ENCODE measurements around the gene ATP5PD.
"Not testable (repeated sequence)": the region's sequence is repeated elsewhere in the genome, so short reads cannot be mapped to it uniquely, and the experiment has no call there.

Gene ATP5PD

GRCh38 chr17:75073618-75074047 lies 26.9 kb upstream of the ATP5PD start:
- no peak overlapping the region for H3K9ac ChIP-seq (ENCODE audit: low read depth, low read length)
- H3K36me3 ChIP-seq (ENCODE audit: insufficient read depth, low read depth, low read length) = no peaks in the 10 kb centered on the region
- no peak overlapping the region for H3K4me3 ChIP-seq (ENCODE audit: low read length)
- peaks cover 9% of the 10 kb centered on the region; the same call in 1 of the 2 replicates for H3K4me1 ChIP-seq (ENCODE audit: insufficient read depth, low read length)
- no peaks in the 10 kb centered on the region for H3K9me3 ChIP-seq (ENCODE audit: insufficient read depth, low read depth, low read length)
- no peak overlapping the region for H3K27ac ChIP-seq (ENCODE audit: low read length)
- no peaks in the 10 kb centered on the region for H3K27me3 ChIP-seq (ENCODE audit: insufficient read depth, low read length)

GRCh38 chr17:75072909-75073308 lies 26.1 kb upstream of the ATP5PD start:
- H3K36me3 ChIP-seq (ENCODE audit: insufficient read depth, low read depth, low read length); H3K27me3 ChIP-seq (ENCODE audit: insufficient read depth, low read length); H3K4me1 ChIP-seq (ENCODE audit: insufficient read depth, low read length); H3K4me3 ChIP-seq (ENCODE audit: low read length); H3K27ac ChIP-seq (ENCODE audit: low read length); H3K9me3 ChIP-seq (ENCODE audit: insufficient read depth, low read depth, low read length); H3K9ac ChIP-seq (ENCODE audit: low read depth, low read length): not testable (repeated sequence)

GRCh38 chr17:75071478-75072271 lies 24.9 kb upstream of the ATP5PD start:
- H3K27me3 ChIP-seq (ENCODE audit: insufficient read depth, low read length); H3K4me1 ChIP-seq (ENCODE audit: insufficient read depth, low read length); H3K36me3 ChIP-seq (ENCODE audit: insufficient read depth, low read depth, low read length); H3K4me3 ChIP-seq (ENCODE audit: low read length); H3K9me3 ChIP-seq (ENCODE audit: insufficient read depth, low read depth, low read length); H3K27ac ChIP-seq (ENCODE audit: low read length); H3K9ac ChIP-seq (ENCODE audit: low read depth, low read length): not testable (repeated sequence)

GRCh38 chr17:75069783-75070182 lies 23.0 kb upstream of the ATP5PD start:
- Histone ChIP-seq H3K4me1 (ENCODE audit: insufficient read depth, low read length) (no peaks in the 10 kb centered on the region), H3K27ac (ENCODE audit: low read length) (no peak overlapping the region), H3K27me3 (ENCODE audit: insufficient read depth, low read length) (no peaks in the 10 kb centered on the region), H3K36me3 (ENCODE audit: insufficient read depth, low read depth, low read length) (peaks cover 5% of the 10 kb centered on the region), H3K9ac (ENCODE audit: low read depth, low read length) (no peak overlapping the region), H3K9me3 (ENCODE audit: insufficient read depth, low read depth, low read length) (no peaks in the 10 kb centered on the region), H3K4me3 (ENCODE audit: low read length) (no peak overlapping the region)

GRCh38 chr17:75068750-75069149 lies 22.0 kb upstream of the ATP5PD start:
- H3K4me1 ChIP-seq (ENCODE audit: insufficient read depth, low read length) = no peaks in the 10 kb centered on the region

GRCh38 chr17:75067856-75068255 lies 21.1 kb upstream of the ATP5PD start:
- Histone ChIP-seq H3K27ac (ENCODE audit: low read length) (no peak overlapping the region), H3K27me3 (ENCODE audit: insufficient read depth, low read length) (no peaks in the 10 kb centered on the region), H3K4me3 (ENCODE audit: low read length) (no peak overlapping the region), H3K9ac (ENCODE audit: low read depth, low read length) (no peak overlapping the region), H3K36me3 (ENCODE audit: insufficient read depth, low read depth, low read length) (peaks cover 24% of the 10 kb centered on the region), H3K4me1 (ENCODE audit: insufficient read depth, low read length) (no peaks in the 10 kb centered on the region), H3K9me3 (ENCODE audit: insufficient read depth, low read depth, low read length) (no peaks in the 10 kb centered on the region)

More at GRCh38 chr17:75068750-75069149, 22.0 kb upstream of the ATP5PD start:
- Histone ChIP-seq H3K9ac (ENCODE audit: low read depth, low read length) (no peak overlapping the region), H3K27me3 (ENCODE audit: insufficient read depth, low read length) (no peaks in the 10 kb centered on the region), H3K36me3 (ENCODE audit: insufficient read depth, low read depth, low read length) (peaks cover 15% of the 10 kb centered on the region), H3K4me3 (ENCODE audit: low read length) (no peak overlapping the region), H3K9me3 (ENCODE audit: insufficient read depth, low read depth, low read length) (no peaks in the 10 kb centered on the region), H3K27ac (ENCODE audit: low read length) (no peak overlapping the region)

- Histone ChIP-seq H3K9me3 (ENCODE audit: insufficient read depth, low read depth, low read length) (no peaks in the 10 kb centered on the region), H3K9ac (ENCODE audit: low read depth, low read length) (no peak overlapping the region), H3K36me3 (ENCODE audit: insufficient read depth, low read depth, low read length) (peaks cover 46% of the 10 kb centered on the region), H3K27me3 (ENCODE audit: insufficient read depth, low read length) (no peaks in the 10 kb centered on the region), H3K4me3 (ENCODE audit: low read length) (no peak overlapping the region), H3K4me1 (ENCODE audit: insufficient read depth, low read length) (no peaks in the 10 kb centered on the region), H3K27ac (ENCODE audit: low read length) (no peak overlapping the region)
Observed at GRCh38 chr17:75065562-75066151, 18.9 kb upstream of the ATP5PD start.

- Histone ChIP-seq H3K36me3 (ENCODE audit: insufficient read depth, low read depth, low read length) (peaks cover 52% of the 10 kb centered on the region), H3K9ac (ENCODE audit: low read depth, low read length) (no peak overlapping the region), H3K4me1 (ENCODE audit: insufficient read depth, low read length) (no peaks in the 10 kb centered on the region), H3K4me3 (ENCODE audit: low read length) (no peak overlapping the region), H3K27me3 (ENCODE audit: insufficient read depth, low read length) (no peaks in the 10 kb centered on the region), H3K27ac (ENCODE audit: low read length) (no peak overlapping the region), H3K9me3 (ENCODE audit: insufficient read depth, low read depth, low read length) (no peaks in the 10 kb centered on the region)
Observed at GRCh38 chr17:75064867-75065561, 18.2 kb upstream of the ATP5PD start.

GRCh38 chr17:75064460-75064859 lies 17.7 kb upstream of the ATP5PD start:
- Histone ChIP-seq H3K4me3 (ENCODE audit: low read length) (no peak overlapping the region), H3K4me1 (ENCODE audit: insufficient read depth, low read length) (no peaks in the 10 kb centered on the region), H3K27ac (ENCODE audit: low read length) (no peak overlapping the region), H3K9me3 (ENCODE audit: insufficient read depth, low read depth, low read length) (no peaks in the 10 kb centered on the region), H3K27me3 (ENCODE audit: insufficient read depth, low read length) (no peaks in the 10 kb centered on the region), H3K36me3 (ENCODE audit: insufficient read depth, low read depth, low read length) (peaks cover 58% of the 10 kb centered on the region), H3K9ac (ENCODE audit: low read depth, low read length) (no peak overlapping the region)

- no peak overlapping the region for H3K27ac ChIP-seq (ENCODE audit: low read length)
- H3K4me3 ChIP-seq (ENCODE audit: low read length) = no peak overlapping the region
- no peaks in the 10 kb centered on the region for H3K27me3 ChIP-seq (ENCODE audit: insufficient read depth, low read length)
- peaks cover 62% of the 10 kb centered on the region for H3K36me3 ChIP-seq (ENCODE audit: insufficient read depth, low read depth, low read length)
- no peak overlapping the region for H3K9ac ChIP-seq (ENCODE audit: low read depth, low read length)
- H3K9me3 ChIP-seq (ENCODE audit: insufficient read depth, low read depth, low read length) = no peaks in the 10 kb centered on the region
- H3K4me1 ChIP-seq (ENCODE audit: insufficient read depth, low read length) = no peaks in the 10 kb centered on the region
Observed at GRCh38 chr17:75064040-75064439, 17.3 kb upstream of the ATP5PD start.

GRCh38 chr17:75063626-75064025 lies 16.9 kb upstream of the ATP5PD start:
- no peaks in the 10 kb centered on the region for H3K9me3 ChIP-seq (ENCODE audit: insufficient read depth, low read depth, low read length)
- H3K4me1 ChIP-seq (ENCODE audit: insufficient read depth, low read length) = no peaks in the 10 kb centered on the region
- no peak overlapping the region for H3K9ac ChIP-seq (ENCODE audit: low read depth, low read length)
- H3K4me3 ChIP-seq (ENCODE audit: low read length) = no peak overlapping the region
- H3K27me3 ChIP-seq (ENCODE audit: insufficient read depth, low read length) = no peaks in the 10 kb centered on the region
- H3K36me3 ChIP-seq (ENCODE audit: insufficient read depth, low read depth, low read length) = peaks cover 62% of the 10 kb centered on the region
- H3K27ac ChIP-seq (ENCODE audit: low read length) = no peak overlapping the region

GRCh38 chr17:75063201-75063600 lies 16.4 kb upstream of the ATP5PD start:
- Histone ChIP-seq H3K27ac (ENCODE audit: low read length) (no peak overlapping the region), H3K27me3 (ENCODE audit: insufficient read depth, low read length) (no peaks in the 10 kb centered on the region), H3K36me3 (ENCODE audit: insufficient read depth, low read depth, low read length) (peaks cover 62% of the 10 kb centered on the region), H3K4me3 (ENCODE audit: low read length) (no peak overlapping the region), H3K4me1 (ENCODE audit: insufficient read depth, low read length) (no peaks in the 10 kb centered on the region), H3K9me3 (ENCODE audit: insufficient read depth, low read depth, low read length) (no peaks in the 10 kb centered on the region), H3K9ac (ENCODE audit: low read depth, low read length) (no peak overlapping the region)
